GM21423 (cell line): ENCODE measurements around the gene KRT13.

Source experiments
- ATAC-seq: cut with Tn5 transposase; IDR thresholded peaks from one replicate; pipeline ENCODE4 v1.9.1; 2021; ENCODE audit warnings: mild to moderate bottlenecking, moderate library complexity; ENCODE audit not compliant: unreplicated experiment

The KRT13 gene

DNA sequence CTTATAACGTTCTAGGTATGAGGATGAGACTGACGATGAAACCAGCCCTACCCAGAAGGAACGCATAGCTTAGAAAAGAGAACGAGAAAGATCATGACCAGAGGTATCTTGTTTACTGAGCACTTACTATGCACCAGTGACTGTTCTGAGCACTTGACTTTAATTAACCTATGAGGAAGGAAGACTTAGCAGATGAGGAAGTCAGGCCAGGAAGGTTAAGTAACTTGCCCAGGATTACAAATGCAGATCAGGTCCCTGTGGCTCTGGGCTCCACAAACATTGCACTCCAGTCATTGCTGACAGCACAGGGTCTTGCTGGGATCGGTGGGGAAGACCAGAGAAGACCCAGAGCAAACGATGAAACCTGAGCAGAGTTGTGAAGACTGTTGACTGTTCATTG is 7.1 kb downstream of the KRT13 start:
- no peak for ATAC-seq

DNA sequence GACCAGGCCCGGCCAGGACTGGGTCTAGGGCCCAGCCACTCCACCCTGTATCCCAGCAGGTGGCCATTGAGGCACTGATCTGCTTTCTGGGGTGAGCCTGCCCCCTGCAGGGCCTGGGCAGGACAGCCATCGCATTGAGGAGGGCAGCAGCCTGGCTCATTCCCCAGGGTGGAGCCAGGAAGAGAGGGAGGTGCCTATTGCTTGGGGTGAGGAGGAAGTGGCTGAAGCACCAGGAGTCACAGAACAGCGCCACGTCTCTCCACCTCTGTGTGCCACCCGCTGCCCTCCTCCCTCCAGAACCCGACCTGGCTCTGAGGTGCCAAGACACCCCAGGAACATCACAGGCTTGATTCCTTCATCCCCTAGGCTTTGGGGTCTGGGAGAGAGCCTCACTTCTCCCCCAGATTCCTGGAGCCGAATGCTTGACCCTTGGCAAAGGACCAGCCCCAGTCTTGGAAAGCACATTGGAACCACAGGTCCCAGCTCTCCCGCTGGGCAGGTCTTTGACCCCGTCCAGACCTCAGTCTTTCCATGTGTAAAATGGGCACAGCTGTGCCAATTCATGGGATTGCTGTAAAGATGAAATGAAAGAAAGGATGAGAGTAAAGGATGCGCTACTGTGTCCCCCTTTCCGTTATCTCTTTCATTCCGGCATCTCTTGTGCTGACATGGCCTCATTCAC is 8.5 kb downstream of the KRT13 start:
- peak; percentile 55 for ATAC-seq

DNA sequence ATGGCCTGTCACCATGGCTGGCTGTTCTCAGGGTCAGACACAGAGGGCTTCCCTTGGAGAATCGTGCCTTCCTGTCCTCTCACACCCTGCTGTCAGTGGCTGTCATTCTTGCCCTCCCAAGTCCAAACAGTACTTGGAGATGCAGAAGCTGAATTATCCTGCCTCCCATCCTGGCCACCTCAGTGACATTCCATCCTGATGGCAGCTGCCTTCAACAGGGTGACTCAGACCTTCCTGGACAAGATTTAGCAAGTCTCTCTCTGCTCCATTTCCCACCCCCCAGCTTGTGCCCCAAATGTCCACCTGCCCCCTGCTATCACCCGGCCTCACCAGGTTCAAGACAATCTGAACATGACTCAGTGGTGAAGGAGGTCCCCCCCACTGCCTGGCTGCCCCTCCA is 10.9 kb downstream of the KRT13 start:
- ATAC-seq = no peak

DNA sequence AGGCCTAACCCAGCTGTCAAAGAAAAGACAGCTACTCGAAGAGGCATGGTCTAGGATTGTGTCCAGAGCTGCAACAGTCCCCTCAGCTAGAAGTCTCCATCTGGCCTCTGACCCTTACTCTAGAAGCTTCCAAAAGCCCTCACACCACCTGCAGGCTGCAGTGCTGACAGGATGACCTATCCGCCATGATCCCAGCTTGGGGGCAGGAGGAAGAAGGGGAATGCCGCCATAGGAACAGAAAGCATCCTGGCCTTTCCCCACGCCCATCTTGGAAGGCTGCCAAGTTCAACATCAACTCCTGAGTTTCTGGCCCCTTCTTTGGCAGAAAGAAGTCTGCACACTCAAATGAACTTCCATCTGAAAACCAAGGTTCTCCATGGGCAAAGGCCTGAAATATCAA is 12.6 kb downstream of the KRT13 start:
- no peak for ATAC-seq

- no peak for ATAC-seq
Measured at GRCh38 chr17:41492351-41492750, 13.1 kb downstream of the KRT13 start.

DNA sequence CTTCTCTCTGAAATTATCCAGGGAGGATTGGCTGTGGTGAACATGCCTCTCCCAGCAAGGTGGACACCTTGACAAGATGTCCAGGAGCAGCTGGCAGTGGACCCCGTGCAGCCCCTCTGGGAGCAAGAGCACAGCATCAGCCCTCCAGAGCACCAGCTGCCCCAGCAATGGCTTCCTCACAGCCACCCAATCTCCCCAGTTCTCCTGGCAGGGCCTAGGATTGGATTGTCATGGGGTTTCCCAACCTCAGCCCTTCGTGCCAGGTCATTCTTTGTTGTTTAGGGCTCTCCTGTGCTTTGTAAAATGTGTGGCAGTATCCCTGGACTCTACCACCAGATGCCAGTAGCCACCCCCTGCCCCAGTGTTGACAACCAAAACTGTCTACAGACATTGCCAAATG is 13.9 kb downstream of the KRT13 start:
- no peak for ATAC-seq

GRCh38 chr17:41490000-41490990 is 15.1 kb downstream of the KRT13 start:
- no peak for ATAC-seq

- no peak for ATAC-seq
Measured at GRCh38 chr17:41489531-41489930, 15.9 kb downstream of the KRT13 start, which contains the start of gene KRT36. TSS of gene KRT36 (minus strand) at chr17:41489910. CDS start at chr17:41489864, 46 bp downstream.

DNA sequence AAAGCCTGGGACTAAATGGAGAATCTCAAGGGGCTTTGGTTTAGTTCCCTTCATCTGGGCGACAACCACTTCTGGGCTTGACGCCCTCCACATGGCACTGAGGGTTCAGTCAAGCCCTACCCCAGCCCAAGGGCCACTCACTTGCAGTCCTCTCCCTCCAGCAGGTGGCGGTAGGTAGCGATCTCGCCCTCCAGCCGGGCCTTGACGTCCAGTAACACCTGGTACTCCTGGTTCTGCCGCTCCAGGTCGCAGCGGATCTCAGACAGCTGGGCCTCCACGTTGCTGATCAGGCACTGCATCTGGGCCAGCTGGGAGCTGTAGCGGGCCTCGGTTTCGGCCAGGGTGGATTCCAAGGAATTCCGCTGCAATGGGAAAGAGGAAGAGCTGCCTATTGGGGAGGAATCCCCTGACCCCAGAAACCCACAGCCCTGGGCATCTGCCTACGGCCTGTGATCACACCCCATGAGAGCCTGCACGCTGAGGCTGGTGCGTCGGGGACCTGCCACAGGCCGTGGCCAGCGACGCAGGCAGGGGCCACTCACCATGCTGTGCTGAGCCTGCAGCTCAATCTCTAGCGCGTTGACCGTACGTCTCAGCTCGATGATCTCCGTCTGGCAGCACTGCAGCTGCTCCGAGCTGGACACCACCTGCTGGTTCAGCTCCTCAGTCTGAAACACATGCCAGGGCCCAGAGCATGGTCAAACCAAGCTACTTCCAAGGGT is 18.4 kb downstream of the KRT13 start:
- ATAC-seq = no peak

- no peak for ATAC-seq
Measured at GRCh38 chr17:41486316-41486715, 19.1 kb downstream of the KRT13 start.

DNA sequence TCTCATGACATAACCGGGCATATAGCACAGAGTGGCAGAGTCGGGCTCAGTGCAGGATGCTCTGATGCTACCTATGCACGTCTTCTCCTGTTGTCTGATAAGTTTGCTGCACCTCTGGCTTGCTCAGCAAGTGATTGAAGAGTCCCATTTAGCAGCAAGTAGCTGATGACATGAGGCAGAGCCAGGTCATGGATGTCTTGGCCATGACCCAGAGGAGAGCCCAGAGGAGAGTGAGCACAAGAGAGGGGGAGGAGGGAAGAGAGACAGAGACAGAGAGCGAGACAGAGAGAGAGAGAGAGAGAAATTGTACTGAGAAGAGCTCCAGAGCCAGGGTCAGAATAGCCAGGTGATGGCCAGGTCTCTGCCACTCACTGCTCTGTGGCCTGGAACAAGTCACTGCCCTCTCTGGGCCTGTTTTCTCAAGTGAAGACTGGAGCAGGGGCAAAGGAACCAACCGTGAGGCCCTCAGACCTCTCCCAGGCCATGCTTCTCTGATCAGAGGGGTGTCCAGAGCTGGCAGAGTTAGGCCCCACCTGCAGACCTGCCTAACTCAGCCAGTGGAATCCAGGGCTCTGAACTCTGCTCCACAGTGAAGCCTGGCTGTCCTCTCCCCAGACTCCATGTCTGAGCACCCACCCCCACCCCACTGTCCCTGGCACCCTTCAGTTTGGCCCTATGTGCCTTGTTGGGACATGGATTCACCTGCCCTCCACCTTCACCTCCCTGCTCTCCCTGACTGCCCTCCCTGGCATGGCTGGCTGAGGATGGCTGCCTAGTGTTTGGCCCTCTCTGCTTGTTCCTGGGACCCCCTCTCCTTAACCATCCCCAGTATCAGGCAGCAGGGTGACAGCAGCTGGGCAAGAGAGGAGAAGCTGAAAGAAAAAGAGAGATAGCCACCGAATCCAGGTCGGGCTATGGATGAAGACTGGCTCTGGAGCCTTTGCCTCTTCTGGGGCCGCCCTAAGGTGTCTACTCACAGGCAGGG is 20.2 kb downstream of the KRT13 start:
- no peak for ATAC-seq

DNA sequence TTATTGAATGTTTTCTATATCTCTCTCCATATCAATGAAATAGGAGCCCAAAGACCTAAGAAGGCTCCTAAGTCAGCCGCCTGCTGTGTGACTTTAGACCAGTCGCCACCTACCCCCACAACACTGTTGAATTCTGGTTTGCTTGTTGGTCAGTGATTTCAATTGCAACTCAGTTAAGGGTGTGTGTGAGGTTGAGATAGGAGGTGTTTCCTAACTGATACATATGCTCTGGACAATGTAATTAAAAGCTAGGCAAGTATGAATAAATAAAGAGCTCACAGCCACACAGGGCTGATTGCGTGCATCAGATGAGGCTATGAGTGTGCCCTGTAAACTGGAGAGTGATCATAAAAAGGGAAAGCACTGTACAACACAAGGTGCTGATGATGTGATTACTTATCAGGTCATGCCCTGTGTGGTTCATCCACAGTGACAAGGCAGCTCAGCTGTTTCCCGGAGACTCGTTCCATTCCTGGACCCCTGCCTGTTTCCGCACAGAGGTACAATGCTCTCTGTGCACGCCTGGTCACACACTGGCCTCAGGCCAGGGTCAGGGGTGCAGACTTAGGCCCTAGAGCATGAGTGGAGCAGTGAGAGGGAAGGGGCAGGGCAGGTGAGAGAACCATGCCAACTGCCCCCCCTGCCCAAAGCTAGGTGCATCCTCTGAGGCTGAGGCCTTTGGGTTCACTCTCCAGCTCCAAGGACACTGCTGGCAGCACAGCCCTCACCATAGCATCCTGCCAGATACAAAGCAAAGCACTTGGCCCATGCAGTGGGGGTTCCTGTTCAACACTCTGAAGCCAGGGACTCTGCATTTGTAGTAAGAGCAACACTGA is 21.2 kb downstream of the KRT13 start:
- ATAC-seq = no peak

GRCh38 chr17:41483531-41483930 is 21.9 kb downstream of the KRT13 start:
- no peak for ATAC-seq

DNA sequence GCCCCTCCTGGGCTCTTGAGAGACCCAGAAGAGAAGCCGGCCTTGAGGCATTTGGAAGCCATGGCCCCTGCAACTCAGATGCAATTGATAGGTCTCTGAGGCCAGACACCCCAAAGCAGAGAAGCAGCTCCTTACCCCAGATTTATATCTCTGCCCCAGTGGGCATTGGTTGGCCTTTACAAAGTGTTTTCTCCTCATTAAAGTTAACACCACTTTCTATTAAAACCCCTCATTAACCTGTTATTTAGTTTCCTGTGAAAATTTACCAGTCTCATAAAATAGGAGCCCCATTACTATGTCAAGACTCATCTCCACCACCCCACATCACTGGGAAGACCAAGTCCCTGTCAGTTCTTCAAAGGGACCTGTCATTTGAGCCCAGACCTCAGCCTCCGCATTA is 24.4 kb downstream of the KRT13 start, which contains the start of gene KRT35:
Gene KRT35, minus strand, starts transcription at position 116 of the 400 bp plus-strand sequence. Its CDS starts 54 bp downstream, at position 62.
- no peak for ATAC-seq

GRCh38 chr17:41480581-41480980 is 24.8 kb downstream of the KRT13 start:
- no peak for ATAC-seq

- no peak for ATAC-seq
Measured at GRCh38 chr17:41480136-41480535, 25.3 kb downstream of the KRT13 start.

DNA sequence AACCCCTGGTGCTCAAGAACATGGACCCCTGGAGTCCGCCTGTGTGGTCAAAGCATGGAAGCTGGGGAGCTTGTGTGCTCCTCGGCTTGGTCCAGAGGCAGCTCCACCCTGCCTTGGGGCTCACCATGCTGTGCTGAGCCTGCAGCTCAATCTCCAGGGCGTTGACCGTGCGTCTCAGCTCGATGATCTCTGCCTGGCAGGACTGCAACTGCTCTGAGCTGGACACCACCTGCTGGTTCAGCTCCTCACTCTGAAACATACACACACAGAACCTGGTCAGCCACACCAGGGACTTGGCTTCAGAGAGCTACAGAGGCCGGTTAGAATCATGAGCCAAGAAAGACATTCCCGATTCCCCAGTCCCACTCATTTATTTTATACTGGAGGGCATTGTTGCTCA is 27.2 kb downstream of the KRT13 start:
- ATAC-seq = no peak

GRCh38 chr17:41476866-41477815 is 28.3 kb downstream of the KRT13 start:
- no peak for ATAC-seq
